SKM-1 treated with dmso at 0.1 percent for 144 hours (cell line): ENCODE measurements around the gene MT1X.

Experiments used
- DNase-seq: peaks from one replicate; lab custom pipeline; 2025; ENCODE audit not compliant: unreplicated experiment; lab: John Stamatoyannopoulos, UW

MT1X gene

GRCh38 chr16:56675685-56676210, 6.5 kb upstream of the MT1X start:
- no peak for DNase-seq

GRCh38 chr16:56677474-56677873, 4.8 kb upstream of the MT1X start:
- DNase-seq: no peak

GRCh38 chr16:56679078-56679730, 3.1 kb upstream of the MT1X start:
- DNase-seq: no peak

- DNase-seq: no peak
Measured at GRCh38 chr16:56679818-56680217, 2.5 kb upstream of the MT1X start.

- DNase-seq: no peak
Measured at GRCh38 chr16:56682703-56683397, 580 bp downstream of the MT1X start.

GRCh38 chr16:56683424-56684172, 1.3 kb downstream of the MT1X start:
- DNase-seq: no peak

- no peak for DNase-seq
Measured at GRCh38 chr16:56684256-56684925, 2.1 kb downstream of the MT1X start.

- DNase-seq: no peak
Measured at GRCh38 chr16:56684926-56685590, 2.8 kb downstream of the MT1X start.

GRCh38 chr16:56686758-56687157, 4.5 kb downstream of the MT1X start:
- no peak for DNase-seq

- DNase-seq: no peak
Measured at GRCh38 chr16:56688762-56689161, 6.5 kb downstream of the MT1X start.

GRCh38 chr16:56689171-56689570, 6.9 kb downstream of the MT1X start:
- no peak for DNase-seq

GRCh38 chr16:56690420-56691122, 8.3 kb downstream of the MT1X start:
- DNase-seq: no peak

GRCh38 chr16:56691885-56692284, 9.6 kb downstream of the MT1X start:
- no peak for DNase-seq

GRCh38 chr16:56695246-56695645, 13.0 kb downstream of the MT1X start:
- DNase-seq: no peak

- no peak for DNase-seq
Measured at GRCh38 chr16:56697456-56698155, 15.3 kb downstream of the MT1X start.

- no peak for DNase-seq
Measured at GRCh38 chr16:56700195-56700594, 17.9 kb downstream of the MT1X start.

GRCh38 chr16:56700631-56701030, 18.4 kb downstream of the MT1X start:
- DNase-seq: no peak

- DNase-seq: no peak
Measured at GRCh38 chr16:56701534-56701933, 19.3 kb downstream of the MT1X start.

GRCh38 chr16:56702836-56703235, 20.6 kb downstream of the MT1X start:
- DNase-seq: no peak
